HG03025 (cell line): ENCODE data around the gene GTPBP1.

ENCODE experiments used
- ATAC-seq: cut with Tn5 transposase; IDR thresholded peaks from one replicate; pipeline ENCODE4 v1.9.1; 2021; ENCODE audit warnings: mild to moderate bottlenecking, moderate library complexity; ENCODE audit not compliant: unreplicated experiment, low FRiP score

The GTPBP1 gene

GRCh38 chr22:38724926-38725571 lies 19.3 kb downstream of the GTPBP1 start:
- ATAC-seq, result no peak

GRCh38 chr22:38725900-38726655 lies 20.3 kb downstream of the GTPBP1 start:
- ATAC-seq, result no peak

GRCh38 chr22:38727123-38727522 lies 21.4 kb downstream of the GTPBP1 start:
- no peak for ATAC-seq

- ATAC-seq, result no peak
Observed at GRCh38 chr22:38727530-38728451, 22.0 kb downstream of the GTPBP1 start.

- ATAC-seq, result no peak
Observed at GRCh38 chr22:38728871-38729796, 23.4 kb downstream of the GTPBP1 start.

- no peak for ATAC-seq
Observed at GRCh38 chr22:38729946-38730345, 24.2 kb downstream of the GTPBP1 start.

GRCh38 chr22:38730411-38730871 lies 24.7 kb downstream of the GTPBP1 start:
- no peak for ATAC-seq

- ATAC-seq, result no peak
Observed at GRCh38 chr22:38731703-38732161, 26.0 kb downstream of the GTPBP1 start.

- ATAC-seq, result no peak
Observed at GRCh38 chr22:38732251-38732815, 26.6 kb downstream of the GTPBP1 start.

GRCh38 chr22:38733329-38733723 lies 27.6 kb downstream of the GTPBP1 start:
- ATAC-seq, result no peak

- ATAC-seq, result no peak
Observed at GRCh38 chr22:38733724-38734381, 28.1 kb downstream of the GTPBP1 start.

- ATAC-seq, result no peak
Observed at GRCh38 chr22:38734421-38735100, 28.8 kb downstream of the GTPBP1 start.

GRCh38 chr22:38735126-38735464 lies 29.4 kb downstream of the GTPBP1 start:
- ATAC-seq, result no peak

- no peak for ATAC-seq
Observed at GRCh38 chr22:38735465-38736256, 29.9 kb downstream of the GTPBP1 start.

- ATAC-seq, result no peak
Observed at GRCh38 chr22:38736257-38736570, 30.5 kb downstream of the GTPBP1 start.

GRCh38 chr22:38737302-38738060 lies 31.7 kb downstream of the GTPBP1 start:
- no peak for ATAC-seq

- no peak for ATAC-seq
Observed at GRCh38 chr22:38738475-38739070, 32.8 kb downstream of the GTPBP1 start.
